Keratinocyte (primary cell): ENCODE data around the gene ZBTB38. TPM values are rescaled to one million over a fixed set of nuclear protein-coding genes. Genes with fewer than 3 reads are reported as not detected.

Experiments used
- DNase-seq: peaks from one replicate; pipeline ENCODE4 v3.0.0-alpha.2; 2011; ENCODE audit warnings: low read depth, missing footprints, low spot score
- FAIRE-seq: peaks from 2 replicates; lab custom pipeline; 2011; peaks lifted over from hg19 to GRCh38; lab: Jason Lieb, UNC
- H2AFZ ChIP-seq: 2 replicates; pipeline ENCODE4 v1.6.0; 2012; ENCODE audit warnings: low read length, control low read depth, inconsistent platforms; ENCODE audit not compliant: control insufficient read depth
- H3K27ac ChIP-seq: 2 replicates; pipeline ENCODE4 v1.5.1; 2011; ENCODE audit warnings: low read length; ENCODE audit not compliant: control insufficient read depth, insufficient read depth
- H3K27me3 ChIP-seq: 3 replicates; pipeline ENCODE4 v1.6.0; 2011; ENCODE audit warnings: low read length; ENCODE audit not compliant: control insufficient read depth, insufficient read depth; ENCODE audit errors: extremely low read depth
- H3K36me3 ChIP-seq, 2 experiments: 2 replicates in 1 of 2; 3 replicates in 1 of 2; pipeline ENCODE4 v1.5.1; 2011; ENCODE audit warnings: low read length in 2 of 2, mild to moderate bottlenecking in 1 of 2; ENCODE audit not compliant: control insufficient read depth in 2 of 2, insufficient read depth in 2 of 2; ENCODE audit errors: extremely low read depth in 1 of 2
- H3K4me1 ChIP-seq: 3 replicates; pipeline ENCODE4 v1.5.1; 2011; ENCODE audit warnings: low read length; ENCODE audit not compliant: control insufficient read depth, insufficient read depth; ENCODE audit errors: extremely low read depth
- H3K4me2 ChIP-seq: 3 replicates; pipeline ENCODE4 v1.6.0; 2011; ENCODE audit warnings: low read depth, low read length; ENCODE audit not compliant: control insufficient read depth, insufficient read depth; ENCODE audit errors: extremely low read depth
- H3K4me3 ChIP-seq, 3 experiments: fragments of 200-600 bp in 1 of 3; sonication (generic) in 1 of 3; 2 replicates in 2 of 3; 3 replicates in 1 of 3; pipeline ENCODE4 v1.5.1; 2011 to 2016; ENCODE audit warnings: low read length in 3 of 3, mild to moderate bottlenecking in 3 of 3, control low read depth in 2 of 3, inconsistent platforms in 1 of 3, low read depth in 1 of 3, mixed read lengths in 1 of 3, mixed run types in 1 of 3, moderate library complexity in 1 of 3; ENCODE audit not compliant: control insufficient read depth in 2 of 3, insufficient read depth in 2 of 3; ENCODE audit errors: extremely low read depth in 1 of 3
- H3K79me2 ChIP-seq: 2 replicates; pipeline ENCODE4 v1.6.0; 2012; ENCODE audit warnings: low read length; ENCODE audit not compliant: control insufficient read depth, insufficient read depth
- H3K9ac ChIP-seq: 3 replicates; pipeline ENCODE4 v1.6.0; 2011; ENCODE audit warnings: low read length; ENCODE audit not compliant: control insufficient read depth, insufficient read depth; ENCODE audit errors: extremely low read depth
- H3K9me1 ChIP-seq: 3 replicates; pipeline ENCODE4 v1.6.0; 2011; ENCODE audit warnings: low read length; ENCODE audit not compliant: control insufficient read depth, insufficient read depth; ENCODE audit errors: extremely low read depth
- H3K9me3 ChIP-seq: 2 replicates; pipeline ENCODE4 v1.5.1; 2012; ENCODE audit warnings: low read depth, low read length; ENCODE audit not compliant: control insufficient read depth
- H4K20me1 ChIP-seq: 3 replicates; pipeline ENCODE4 v1.6.0; 2011; ENCODE audit warnings: low read length; ENCODE audit not compliant: control insufficient read depth, insufficient read depth; ENCODE audit errors: extremely low read depth
- EZH2 ChIP-seq: IDR thresholded peaks from one replicate; pipeline ENCODE4 v1.6.1; 2012; ENCODE audit warnings: inconsistent platforms, mild to moderate bottlenecking, low read length, moderate library complexity
- dilution Hi-C: fragments of 300-500 bp; cut with MboI; formaldehyde crosslinking; loops from one replicate; pipeline ENCODE4 v1.7.0; 2020; ENCODE audit warnings: low sequenced_read_pairs; ENCODE audit not compliant: extremely low pct_ligation_motif_present
- polyA plus RNA-seq, 5 experiments: library from polyadenylated mRNA; depleted of rRNA in 3 of 5; stranded (reverse) in 3 of 5; stranded (forward) in 1 of 5; unstranded in 1 of 5; fragments of >200 nt; gene quantifications; 1 replicate in 1 of 5; 2 replicates in 3 of 5; 3 replicates in 1 of 5; pipeline versions ENCODE4 v1.2.1 to v1.2.3, GENCODE V29; 2011 to 2012; ENCODE audit warnings: missing spikeins in 2 of 5, low read depth in 1 of 5, low replicate concordance in 1 of 5
- TF ChIP-seq, protein P1 (sequence below), 3 experiments: IDR thresholded peaks in 1 of 3; conservative IDR thresholded peaks in 1 of 3; optimal IDR thresholded peaks in 1 of 3; 2 replicates in 2 of 3; 3 replicates in 1 of 3; pipeline versions ENCODE3 to v1.5.1; 2011; ENCODE audit warnings: low read length in 3 of 3, mild to moderate bottlenecking in 3 of 3, moderate library complexity in 2 of 3, control low read depth in 1 of 3, inconsistent platforms in 1 of 3; ENCODE audit not compliant: insufficient read depth in 2 of 3; ENCODE audit errors: extremely low read depth in 1 of 3

Gene ZBTB38
- polyA plus RNA-seq, 1 donor (not counting 4 experiments of a cell fraction or from before 2014, with no cell fraction given), result 34.9 TPM

GRCh38 chr3:141372656-141373055 is 4.4 kb downstream of the ZBTB38 start:
- Histone ChIP-seq H4K20me1 (no peaks in the 10 kb centered on the region), H2AFZ (no peak overlapping the region), H3K9ac (no peak overlapping the region), H3K79me2 (no peaks in the 10 kb centered on the region), H3K27ac (no peak overlapping the region), H3K27me3 (no peaks in the 10 kb centered on the region), H3K9me1 (no peaks in the 10 kb centered on the region), H3K4me2 (no peak overlapping the region), H3K36me3 (peaks cover 2 to 9% of the 10 kb centered on the region in 2 experiments), H3K9me3 (no peaks in the 10 kb centered on the region), H3K4me3 (no peak overlapping the region), H3K4me1 (peaks cover 34% of the 10 kb centered on the region)
- dilution Hi-C loops, result no loop called here
- TF ChIP-seq, protein P1, sequence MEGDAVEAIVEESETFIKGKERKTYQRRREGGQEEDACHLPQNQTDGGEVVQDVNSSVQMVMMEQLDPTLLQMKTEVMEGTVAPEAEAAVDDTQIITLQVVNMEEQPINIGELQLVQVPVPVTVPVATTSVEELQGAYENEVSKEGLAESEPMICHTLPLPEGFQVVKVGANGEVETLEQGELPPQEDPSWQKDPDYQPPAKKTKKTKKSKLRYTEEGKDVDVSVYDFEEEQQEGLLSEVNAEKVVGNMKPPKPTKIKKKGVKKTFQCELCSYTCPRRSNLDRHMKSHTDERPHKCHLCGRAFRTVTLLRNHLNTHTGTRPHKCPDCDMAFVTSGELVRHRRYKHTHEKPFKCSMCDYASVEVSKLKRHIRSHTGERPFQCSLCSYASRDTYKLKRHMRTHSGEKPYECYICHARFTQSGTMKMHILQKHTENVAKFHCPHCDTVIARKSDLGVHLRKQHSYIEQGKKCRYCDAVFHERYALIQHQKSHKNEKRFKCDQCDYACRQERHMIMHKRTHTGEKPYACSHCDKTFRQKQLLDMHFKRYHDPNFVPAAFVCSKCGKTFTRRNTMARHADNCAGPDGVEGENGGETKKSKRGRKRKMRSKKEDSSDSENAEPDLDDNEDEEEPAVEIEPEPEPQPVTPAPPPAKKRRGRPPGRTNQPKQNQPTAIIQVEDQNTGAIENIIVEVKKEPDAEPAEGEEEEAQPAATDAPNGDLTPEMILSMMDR (optimal IDR thresholded peaks at IDR 0.05 in 1 of 3, IDR thresholded peaks at IDR 0.05 in 1 of 3, conservative IDR thresholded peaks at IDR 0.05 in 1 of 3; ENCODE audit: extremely low read depth in 1 of 3, insufficient read depth in 2 of 3, low read length in 3 of 3), result no peak
- TF ChIP-seq EZH2, result no peak
- FAIRE-seq (no peak), DNase-seq (no peak)

DNA sequence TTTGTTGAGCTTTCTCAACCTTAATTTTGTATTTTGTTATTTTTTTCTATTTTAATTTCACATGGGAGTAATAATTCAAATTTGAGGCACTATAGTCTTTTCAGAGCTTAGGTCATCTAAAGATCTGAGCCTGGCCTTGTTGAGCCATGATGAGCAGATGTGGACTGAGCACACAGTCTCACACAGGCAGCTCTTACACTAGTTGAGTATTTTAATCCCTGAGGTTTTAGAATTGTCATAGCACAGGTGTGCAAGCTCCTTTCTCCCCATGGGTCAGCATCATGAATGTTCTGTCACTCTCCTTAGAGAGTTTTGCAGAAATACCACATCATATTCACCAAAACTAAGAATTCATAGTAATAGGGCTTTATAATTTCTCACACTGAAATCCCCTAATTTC is 4.9 kb downstream of the ZBTB38 start:
- Histone ChIP-seq H3K9ac (no peak overlapping the region), H3K36me3 (peaks cover 2 to 9% of the 10 kb centered on the region in 2 experiments), H3K4me1 (peaks cover 29% of the 10 kb centered on the region), H3K4me3 (no peak overlapping the region), H3K27me3 (no peaks in the 10 kb centered on the region), H3K9me1 (no peaks in the 10 kb centered on the region), H3K79me2 (no peaks in the 10 kb centered on the region), H3K27ac (no peak overlapping the region), H3K4me2 (no peak overlapping the region), H4K20me1 (no peaks in the 10 kb centered on the region), H3K9me3 (no peaks in the 10 kb centered on the region), H2AFZ (no peak overlapping the region)
- dilution Hi-C loops, result no loop called here
- DNase-seq (no peak), FAIRE-seq (no peak)
- TF ChIP-seq, protein P1 (optimal IDR thresholded peaks at IDR 0.05 in 1 of 3, IDR thresholded peaks at IDR 0.05 in 1 of 3, conservative IDR thresholded peaks at IDR 0.05 in 1 of 3; ENCODE audit: extremely low read depth in 1 of 3, insufficient read depth in 2 of 3, low read length in 3 of 3), result no peak
- TF ChIP-seq EZH2, result no peak
